ENCODE data around the gene HERC2. TPM values are rescaled to one million over a fixed set of nuclear protein-coding genes. Genes with fewer than 3 reads are reported as not detected.
"Not testable (repeated sequence)": the region's sequence is repeated elsewhere in the genome, so short reads cannot be mapped to it uniquely, and the experiment has no call there.

HERC2 gene
- polyA plus RNA-seq, 1 donor: 30.7 TPM

DNA sequence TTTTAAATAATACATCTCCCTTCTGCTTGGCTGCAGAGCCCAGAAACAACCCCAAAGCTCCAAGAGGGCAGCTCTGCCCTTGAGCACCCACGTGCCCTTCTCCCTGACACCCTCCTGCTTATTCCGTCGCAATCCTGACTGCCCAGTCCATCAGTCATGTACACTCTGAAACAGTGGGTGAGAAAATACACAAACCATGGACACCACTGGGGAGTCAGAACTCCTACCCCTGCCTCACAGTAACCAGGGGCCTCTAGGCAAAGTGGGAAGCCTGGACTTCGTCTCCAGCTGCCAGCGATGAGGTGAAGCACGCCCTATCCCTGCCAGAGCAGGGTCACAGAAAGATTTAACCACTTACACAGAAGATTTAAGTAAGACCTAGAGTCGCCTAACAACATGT lies 40.1 kb downstream of the HERC2 start:
- DNase-seq (ENCODE audit: low read depth): no peak

DNA sequence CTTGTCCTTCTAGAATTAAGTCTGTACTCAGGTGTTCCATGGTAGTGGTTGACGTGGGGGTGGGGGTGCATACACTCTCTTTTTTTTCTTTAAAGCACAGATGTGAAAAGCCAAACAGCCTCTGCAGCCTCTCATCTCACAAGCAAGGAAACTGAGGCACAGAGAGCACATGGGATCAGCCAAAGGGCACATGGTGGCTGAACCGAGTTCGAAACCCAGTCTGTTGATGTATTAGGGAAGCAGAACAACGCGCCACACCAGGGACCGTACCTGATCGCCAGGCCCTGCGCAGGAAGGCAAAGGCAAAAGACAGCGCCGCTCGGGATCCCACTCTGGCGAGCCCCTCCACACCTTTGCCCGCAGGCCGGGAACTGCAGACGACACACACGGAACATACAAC lies 47.3 kb downstream of the HERC2 start:
- DNase-seq (ENCODE audit: low read depth): no peak

DNA sequence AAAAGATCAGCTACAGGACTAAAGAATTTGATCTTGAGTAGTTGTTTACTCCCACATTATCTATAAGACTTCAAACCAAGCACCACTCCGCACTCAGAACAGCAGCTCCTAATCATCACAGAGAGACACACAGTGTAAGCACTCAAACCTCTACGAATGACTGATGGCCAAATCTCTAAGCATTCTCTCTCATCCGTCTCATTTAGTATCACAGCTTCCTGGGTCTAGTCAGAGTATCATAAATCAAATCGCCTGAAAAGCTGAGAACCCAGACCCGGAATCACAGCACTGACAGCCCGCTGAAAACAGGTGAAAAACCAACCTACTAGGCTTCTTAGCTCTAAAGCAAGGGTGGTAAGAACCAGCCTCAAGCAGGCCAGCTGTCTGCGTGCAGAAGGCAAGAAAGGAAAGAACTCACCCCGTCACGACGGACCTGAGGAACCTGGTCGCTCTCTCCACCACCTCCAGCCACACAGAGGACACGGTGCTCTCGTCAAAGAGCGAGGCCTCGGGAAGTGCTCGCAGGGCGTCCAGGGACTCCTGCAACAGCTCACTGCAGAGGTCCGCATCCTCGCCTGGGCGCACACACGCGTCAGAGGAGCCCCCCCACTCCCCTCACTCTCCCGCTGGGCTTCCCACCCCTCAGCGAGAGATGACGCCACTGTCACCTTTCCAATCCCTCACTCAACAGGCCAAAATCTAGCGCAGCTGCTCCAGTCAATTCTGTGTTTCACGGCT lies 47.9 kb downstream of the HERC2 start:
- DNase-seq (ENCODE audit: low read depth): no peak

DNA sequence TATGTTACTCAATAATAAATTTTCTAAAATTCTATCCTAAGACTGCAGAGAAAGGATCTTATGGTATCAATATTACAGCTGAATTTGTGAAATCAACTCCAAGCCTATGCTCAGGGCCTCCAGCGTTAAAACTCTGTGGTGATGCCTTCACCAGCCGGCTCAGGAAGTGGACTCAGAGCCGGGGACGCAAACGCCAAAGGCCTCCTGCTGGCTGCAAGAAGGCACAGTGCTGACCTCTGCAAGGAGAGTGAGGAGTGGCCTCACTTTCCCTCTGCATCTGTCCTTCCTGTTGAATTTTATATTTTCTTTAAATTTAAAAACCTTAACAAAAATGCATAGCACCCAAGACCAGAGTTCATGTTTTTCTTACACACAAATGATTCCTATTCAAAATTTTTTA lies 48.5 kb downstream of the HERC2 start:
- no peak for DNase-seq (ENCODE audit: low read depth)

DNA sequence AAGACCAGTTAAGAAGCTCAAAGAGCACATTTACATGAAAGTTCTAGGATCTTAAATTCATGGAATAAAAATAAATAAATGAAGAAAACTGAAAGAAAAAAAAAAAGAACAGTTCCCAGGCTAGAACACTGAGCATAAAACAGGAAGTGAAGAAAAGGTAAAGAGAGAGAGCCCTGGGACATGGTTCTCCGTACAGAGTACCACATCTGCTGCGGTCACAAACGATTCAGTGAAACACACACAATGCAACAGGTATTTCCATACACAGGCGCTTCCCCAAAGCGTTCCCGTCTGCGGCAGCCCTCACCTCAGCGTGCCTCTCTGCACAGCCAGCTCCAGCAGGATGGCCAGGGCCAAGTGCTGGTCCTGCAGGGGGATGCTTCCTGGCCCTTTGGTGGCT lies 49.4 kb downstream of the HERC2 start:
- DNase-seq (ENCODE audit: low read depth): no peak

DNA sequence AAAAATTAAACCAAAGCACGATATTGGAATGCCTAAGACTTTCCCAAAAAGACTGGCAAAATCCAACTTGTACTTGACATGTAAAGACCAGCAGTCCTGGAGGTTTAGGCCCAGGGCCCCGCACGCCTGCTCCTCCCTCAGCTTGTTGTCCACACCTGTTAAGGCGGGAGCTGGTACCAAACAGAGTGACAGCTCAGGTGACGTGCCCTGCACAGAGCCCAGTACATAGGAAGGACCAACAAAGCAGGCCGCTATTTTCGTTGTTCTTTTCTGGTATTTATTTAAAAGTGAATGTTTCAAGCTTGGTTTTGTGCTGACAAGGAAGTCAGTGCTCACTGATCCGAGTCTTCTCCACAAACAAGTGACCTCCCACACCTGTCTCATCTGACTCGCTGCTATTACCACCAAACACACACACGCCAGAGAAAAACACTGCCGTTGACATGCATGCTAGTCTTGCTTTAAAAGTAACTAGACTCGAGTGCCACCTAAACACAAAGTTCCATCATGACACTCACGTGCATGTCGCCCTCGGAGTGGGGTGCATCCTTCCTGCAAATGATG lies 50.2 kb downstream of the HERC2 start:
- no peak for DNase-seq (ENCODE audit: low read depth)

DNA sequence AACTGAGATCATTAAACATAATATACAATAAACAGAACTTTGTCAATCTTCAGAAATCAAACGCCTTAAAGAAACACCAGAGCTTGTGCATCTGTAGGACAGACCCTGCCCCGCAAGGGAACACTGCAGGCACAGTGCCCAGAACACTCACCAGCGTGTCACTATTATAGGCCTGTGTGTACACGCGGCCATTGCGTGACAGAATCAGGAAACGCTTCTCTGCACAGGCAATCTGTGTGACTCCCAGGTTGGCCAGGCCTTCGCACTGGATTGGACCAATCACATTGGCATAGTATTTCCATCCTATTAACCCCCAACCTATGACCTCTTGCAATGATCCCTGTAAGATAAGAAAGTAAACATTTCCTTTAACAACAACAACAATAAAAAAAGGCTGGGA lies 52.9 kb downstream of the HERC2 start:
- DNase-seq (ENCODE audit: low read depth): no peak

DNA sequence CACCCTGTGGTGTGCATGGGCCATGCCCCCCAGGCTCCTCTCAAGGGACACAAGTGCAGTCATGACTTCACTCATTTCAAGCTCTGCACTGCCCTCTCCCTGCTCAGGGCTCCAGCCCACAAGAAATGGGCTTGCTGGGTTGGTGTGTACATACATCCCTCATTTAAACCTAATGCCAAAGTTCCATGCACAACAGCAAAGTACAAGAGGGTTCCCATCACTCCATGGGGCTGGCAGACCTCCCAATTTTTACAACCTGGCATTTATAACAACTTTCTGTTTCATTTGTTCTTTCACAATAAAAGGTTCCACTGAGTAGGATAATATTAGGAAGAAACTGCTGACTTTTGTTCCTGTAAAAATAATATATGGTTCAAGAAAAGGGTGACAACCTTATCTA lies 54.3 kb downstream of the HERC2 start:
- no peak for DNase-seq (ENCODE audit: low read depth)

DNA sequence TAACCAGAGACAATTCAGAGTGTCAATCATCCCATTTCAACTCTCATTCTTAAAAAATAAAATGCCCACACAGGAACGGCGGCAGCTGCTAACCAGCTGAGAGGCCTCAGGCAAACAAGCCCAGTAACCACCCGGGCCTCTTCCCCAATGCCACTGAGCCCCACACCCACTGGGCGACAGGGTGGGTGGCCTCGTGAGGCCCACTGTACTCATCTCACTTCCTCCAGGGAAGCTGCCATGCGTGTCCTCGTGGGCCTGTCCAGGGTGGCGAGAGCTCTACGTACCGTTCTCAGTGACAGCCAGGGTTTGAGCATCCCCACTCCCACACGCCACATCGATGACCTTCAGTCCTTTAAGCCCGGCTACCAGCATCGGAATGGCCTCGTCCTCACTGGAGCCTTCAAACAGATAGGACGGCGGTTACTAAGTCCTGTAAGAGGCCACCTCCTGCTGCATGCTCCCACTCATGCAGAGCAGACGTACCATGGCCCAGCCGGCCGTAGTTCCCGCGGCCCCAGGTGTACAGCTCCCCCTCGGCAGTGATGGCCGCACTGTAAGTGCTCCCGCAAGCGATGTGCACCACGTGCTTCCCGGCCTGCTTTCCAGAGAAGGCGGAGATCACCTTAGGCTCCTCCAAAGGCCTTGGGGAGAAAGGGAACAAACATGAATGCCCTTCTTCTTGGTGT lies 56.5 kb downstream of the HERC2 start:
- no peak for DNase-seq (ENCODE audit: low read depth)

DNA sequence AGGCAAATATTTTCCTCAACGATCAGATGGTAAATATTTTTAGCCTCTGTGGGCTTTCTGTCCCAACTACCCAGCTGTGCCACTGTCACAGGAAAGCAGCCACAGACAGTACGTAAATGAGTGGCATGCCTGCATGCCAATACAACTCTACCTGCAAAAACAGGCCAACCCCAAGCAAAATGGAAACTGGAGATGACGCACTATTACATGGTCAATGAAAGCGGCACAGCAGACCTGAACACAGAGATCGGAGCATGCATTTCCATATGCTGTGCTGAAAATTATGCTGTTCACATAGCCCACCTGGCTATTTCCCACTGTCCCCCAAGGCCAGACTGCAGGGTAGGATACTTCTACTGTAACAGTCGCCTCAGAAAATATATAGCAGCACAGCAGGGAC lies 57.8 kb downstream of the HERC2 start:
- no peak for DNase-seq (ENCODE audit: low read depth)

DNA sequence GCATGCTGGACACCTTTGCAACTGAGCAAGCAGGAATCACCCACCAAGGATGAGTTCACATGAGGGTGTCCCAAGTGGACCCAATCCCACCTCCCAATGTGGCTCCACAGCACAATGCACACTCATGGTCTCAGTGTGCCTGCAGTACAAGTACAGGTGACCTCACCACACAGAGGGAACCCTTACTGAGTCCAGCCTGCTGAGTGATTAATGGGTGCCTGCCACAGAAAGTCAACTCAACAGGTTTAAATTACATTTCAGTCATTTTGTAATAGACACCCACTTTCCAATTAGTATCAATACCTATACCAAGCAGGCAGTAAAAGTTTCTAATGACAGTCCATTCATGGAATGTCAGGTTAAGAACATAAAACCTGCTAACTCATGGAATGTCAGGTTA lies 59.5 kb downstream of the HERC2 start:
- no peak for DNase-seq (ENCODE audit: low read depth)

DNA sequence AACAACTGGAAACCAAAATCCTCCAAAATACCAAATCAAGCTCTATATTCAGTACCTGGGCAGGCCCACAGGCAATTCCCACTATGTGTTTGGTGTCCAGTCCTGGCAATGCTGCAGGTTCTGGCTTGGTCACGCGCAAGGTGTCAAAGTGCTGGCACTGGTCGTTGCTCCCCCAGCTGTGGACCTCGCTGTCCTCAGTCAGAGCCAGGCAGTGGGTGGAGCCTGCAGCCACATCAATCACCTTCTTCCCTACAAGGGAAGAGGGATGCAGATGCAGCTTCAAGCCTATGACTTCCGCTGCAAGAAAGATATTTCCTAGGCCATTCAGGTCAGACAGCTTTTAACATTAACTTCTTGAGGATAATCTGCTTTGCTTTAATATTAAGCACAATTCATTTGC lies 61.3 kb downstream of the HERC2 start:
- DNase-seq (ENCODE audit: low read depth): no peak

DNA sequence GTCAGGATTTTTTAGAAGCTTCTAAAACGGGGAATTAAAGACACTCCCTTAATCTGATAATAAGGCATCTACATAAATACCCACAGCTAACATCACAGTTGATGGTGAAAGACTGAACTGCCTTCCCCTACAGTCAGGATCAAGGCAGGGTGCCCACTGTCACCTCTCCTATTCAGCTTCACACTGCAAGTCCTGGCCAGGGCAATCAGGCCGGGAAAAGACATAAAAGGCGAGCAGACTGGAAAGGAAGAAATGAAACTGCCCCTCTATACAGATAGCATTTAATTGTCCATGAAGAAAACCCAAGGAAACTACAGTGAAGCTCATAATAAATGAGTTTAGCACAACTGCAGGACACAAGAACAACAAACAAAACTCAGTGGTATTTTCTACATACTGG lies 61.7 kb downstream of the HERC2 start:
- DNase-seq (ENCODE audit: low read depth): no peak

DNA sequence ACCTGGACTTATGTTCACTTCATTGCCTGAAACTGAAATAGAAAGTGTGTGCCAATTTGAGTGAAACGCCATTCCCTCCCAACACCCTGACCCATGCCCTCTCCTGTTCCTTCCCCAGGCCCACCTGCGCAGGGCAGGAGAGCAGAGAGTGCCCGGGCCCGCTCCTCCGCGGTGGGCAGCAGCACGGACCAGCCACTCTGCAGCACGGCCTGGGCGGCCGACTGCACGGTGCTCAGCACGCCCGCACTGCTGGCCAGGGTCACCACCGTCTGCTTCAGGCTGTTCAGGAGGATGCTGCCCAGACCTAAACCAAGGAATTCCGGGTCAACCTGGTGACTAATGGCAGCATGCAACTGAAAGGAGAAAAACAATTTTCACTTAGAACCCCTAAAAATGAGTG lies 66.0 kb downstream of the HERC2 start:
- no peak for DNase-seq (ENCODE audit: low read depth)

DNA sequence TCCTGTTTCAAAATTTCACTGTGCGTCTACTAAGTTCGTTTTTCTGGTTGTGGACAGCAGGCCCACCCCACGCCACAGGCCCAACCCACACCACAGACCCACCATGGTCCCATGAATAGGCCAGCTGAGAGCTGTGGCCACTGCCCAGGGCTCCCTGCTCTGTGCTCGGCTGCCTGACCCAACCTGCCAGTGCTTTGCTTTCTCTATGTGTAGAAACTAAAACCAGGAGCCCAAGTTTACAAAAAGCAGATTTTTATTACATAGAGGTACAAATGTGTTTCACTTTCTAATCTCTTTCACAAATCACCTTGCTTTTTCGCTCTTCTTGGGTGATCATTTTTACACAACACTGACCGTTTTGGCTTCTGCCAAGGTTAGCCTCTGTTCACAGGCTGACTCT lies 69.1 kb downstream of the HERC2 start:
- DNase-seq (ENCODE audit: low read depth): no peak

DNA sequence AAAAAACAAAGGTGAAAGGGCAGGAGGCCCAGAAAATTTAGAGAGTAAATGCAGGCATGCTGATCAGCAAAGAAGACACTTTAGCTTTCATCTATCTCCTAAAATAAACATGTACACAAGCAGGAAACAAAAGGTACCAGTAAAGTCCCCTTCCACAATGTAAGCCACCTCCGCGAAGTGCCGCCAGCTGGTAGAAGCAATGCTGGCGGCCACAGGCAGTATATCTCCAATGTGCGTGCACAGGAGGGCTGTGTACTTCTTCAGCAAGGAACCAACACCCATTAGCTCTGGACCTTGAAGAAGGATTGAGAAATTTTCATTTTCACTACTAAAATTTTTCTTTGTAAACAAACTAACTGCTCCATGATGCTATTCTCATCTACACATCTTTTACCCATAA lies 75.4 kb downstream of the HERC2 start:
- DNase-seq (ENCODE audit: low read depth): no peak

DNA sequence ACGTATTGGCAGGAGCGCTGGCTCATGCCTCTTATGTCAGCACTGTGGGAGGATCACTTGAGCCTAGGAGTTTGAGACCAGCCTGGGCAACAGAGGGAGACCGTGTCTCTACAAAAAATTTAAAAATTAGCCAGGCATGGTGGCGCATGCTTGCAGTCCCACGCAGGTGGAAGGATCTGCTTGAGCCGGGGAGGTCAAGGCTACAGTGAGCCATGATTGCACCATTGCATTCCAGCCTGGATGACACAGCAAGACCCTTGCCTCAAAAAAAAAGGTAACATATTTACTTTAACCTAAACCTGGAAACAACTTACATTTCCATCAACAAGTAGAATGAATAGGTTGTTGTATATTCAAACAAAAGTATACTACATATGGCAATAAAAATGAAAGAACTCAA lies 78.1 kb downstream of the HERC2 start:
- DNase-seq (ENCODE audit: low read depth): no peak

DNA sequence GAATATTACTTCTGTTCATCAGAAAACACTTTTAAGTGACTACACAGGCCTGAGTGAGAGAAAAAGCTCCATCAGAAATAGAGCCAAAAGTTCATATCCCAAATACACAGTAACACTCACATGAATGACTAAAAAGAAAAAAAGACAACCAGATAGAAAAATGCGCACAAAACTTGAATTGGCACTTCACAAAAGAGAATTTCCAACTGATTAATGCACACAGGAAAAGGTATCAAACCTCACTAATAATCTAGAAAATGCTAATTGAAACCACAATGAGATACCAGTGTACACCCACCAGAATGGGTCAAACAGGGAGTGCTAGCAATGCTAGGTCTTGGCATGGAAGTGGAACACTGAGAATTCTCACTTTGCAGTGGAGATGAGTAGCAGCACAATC lies 78.6 kb downstream of the HERC2 start:
- no peak for DNase-seq (ENCODE audit: low read depth)

DNA sequence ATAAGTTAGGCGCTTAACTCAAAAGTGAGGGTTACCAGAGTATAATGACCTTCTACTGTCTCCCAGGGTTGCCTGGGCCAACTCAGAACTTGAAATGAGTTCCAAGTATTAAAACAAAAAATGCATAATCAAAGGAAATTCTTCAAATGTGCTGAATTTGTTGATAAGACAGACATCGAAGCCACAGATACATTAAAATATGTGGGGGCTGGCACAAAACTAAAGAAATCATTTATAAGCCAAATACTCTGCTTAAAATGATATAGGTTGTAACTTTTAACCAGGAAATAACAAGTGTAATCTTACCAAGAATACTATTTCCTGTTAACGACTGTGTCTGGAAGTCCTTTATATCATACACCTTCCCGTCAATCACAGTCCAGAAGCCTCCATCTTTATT lies 83.7 kb downstream of the HERC2 start:
- not testable (repeated sequence) for DNase-seq (ENCODE audit: low read depth)

DNA sequence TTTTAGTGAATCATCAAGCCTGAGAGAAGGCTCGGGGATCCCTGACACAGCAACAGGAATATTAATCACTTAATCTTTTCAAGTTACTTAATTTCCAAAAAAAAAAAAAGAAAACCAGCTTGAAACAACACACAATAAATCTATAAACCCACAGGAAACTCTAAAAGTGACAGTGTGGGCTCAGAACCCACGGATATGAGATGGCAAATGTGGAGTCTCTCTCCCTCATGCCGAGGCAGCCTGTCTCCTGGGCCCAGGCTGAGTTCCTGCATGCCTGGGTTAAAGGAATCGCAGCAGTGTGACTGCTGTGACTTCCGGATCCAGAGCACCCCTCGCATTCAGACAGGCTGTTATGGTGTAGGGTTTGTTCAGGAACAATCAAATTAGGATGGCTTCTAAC lies 90.2 kb downstream of the HERC2 start:
- not testable (repeated sequence) for DNase-seq (ENCODE audit: low read depth)

DNA sequence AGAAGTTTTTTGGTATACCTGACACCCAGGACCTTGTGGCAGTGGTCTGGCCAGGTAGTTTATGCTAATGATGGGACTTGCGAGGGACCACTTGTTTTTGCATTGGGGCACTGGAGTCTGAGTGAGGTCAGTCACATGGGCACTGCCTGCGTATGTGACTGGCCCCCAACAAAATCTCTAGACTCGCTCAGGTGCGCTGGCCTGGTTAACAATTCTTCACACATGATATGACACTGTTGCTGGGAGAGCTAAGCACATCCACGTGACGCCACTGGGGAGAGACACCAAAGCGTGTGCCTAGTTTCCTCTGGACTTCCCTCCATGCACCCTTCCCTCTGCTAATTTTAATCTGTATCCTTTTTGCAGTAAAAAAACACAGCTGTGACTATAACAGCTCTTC lies 90.6 kb downstream of the HERC2 start:
- not testable (repeated sequence) for DNase-seq (ENCODE audit: low read depth)

DNA sequence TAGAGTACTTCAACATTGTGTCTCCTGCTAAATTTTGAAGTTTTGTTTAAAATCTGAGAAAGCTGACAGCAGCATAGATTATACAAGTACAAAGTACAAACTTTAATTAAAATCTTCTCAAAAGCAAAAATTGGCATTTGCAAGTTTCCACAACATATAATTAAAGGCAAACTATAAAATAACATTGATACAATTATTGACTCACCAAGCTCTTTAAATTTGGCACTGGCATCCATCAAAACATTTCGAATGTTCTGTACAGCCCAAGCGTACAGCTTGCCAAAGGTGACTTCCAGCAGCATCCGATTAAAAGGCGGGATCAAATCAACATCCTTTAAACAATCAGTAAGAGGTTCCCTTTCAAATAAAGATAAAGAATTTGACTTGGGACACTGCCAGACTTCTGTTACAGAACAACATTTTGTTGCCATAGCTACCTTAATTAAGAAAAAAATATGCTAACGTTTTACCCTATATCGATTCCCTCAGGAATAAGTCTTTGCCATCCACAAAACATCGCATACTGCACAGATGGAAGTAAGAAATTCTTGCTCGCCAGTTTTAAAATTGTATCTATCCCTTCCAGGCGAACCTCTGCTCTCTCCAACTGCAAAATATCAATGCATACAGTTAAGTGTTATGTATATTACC lies 92.9 kb downstream of the HERC2 start:
- not testable (repeated sequence) for DNase-seq (ENCODE audit: low read depth)

DNA sequence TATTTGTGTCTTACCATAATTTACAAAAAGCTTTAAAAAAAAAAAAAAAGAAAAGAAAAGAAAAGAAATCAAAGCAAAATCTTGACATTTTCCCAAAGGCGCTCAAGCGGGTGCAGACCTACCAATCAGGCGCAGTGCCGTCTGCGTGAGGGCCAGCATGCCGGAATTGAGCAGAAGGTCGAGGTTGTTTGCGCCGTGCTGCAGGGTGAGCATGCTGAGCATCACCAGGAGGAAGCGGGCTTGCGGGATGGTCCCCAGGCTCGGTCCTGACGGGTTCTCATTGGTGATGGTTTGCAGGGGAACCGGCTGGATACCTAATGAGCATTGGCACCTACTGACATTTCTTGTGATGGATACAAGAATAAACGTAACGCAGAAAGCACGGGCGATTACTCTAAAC lies 93.9 kb downstream of the HERC2 start:
- DNase-seq (ENCODE audit: low read depth): no peak
